ENCODE results near the gene PTPN1.
"Not testable (repeated sequence)": the region's sequence is repeated elsewhere in the genome, so short reads cannot be mapped to it uniquely, and the experiment has no call there.

The PTPN1 gene

GRCh38 chr20:50557549-50558134 is 47.5 kb downstream of the PTPN1 start:
- no peak for DNase-seq (ENCODE audit: low read depth)

GRCh38 chr20:50558483-50558925 is 48.3 kb downstream of the PTPN1 start:
- no peak for DNase-seq (ENCODE audit: low read depth)

- no peak for DNase-seq (ENCODE audit: low read depth)
Measured at GRCh38 chr20:50559149-50559548, 49.0 kb downstream of the PTPN1 start.

GRCh38 chr20:50559856-50560638 is 49.9 kb downstream of the PTPN1 start:
- no peak for DNase-seq (ENCODE audit: low read depth)

- DNase-seq (ENCODE audit: low read depth), result no peak
Measured at GRCh38 chr20:50560867-50561266, 50.7 kb downstream of the PTPN1 start.

- DNase-seq (ENCODE audit: low read depth), result peak; percentile 38
Measured at GRCh38 chr20:50561379-50562078, 51.3 kb downstream of the PTPN1 start.

- no peak for DNase-seq (ENCODE audit: low read depth)
Measured at GRCh38 chr20:50562262-50562701, 52.1 kb downstream of the PTPN1 start.

- DNase-seq (ENCODE audit: low read depth), result no peak
Measured at GRCh38 chr20:50563133-50563944, 53.2 kb downstream of the PTPN1 start.

GRCh38 chr20:50565383-50565782 is 55.2 kb downstream of the PTPN1 start:
- DNase-seq (ENCODE audit: low read depth), result no peak

GRCh38 chr20:50565871-50566270 is 55.7 kb downstream of the PTPN1 start:
- DNase-seq (ENCODE audit: low read depth), result no peak

GRCh38 chr20:50567860-50568548 is 57.8 kb downstream of the PTPN1 start:
- DNase-seq (ENCODE audit: low read depth), result no peak

GRCh38 chr20:50568549-50568942 is 58.4 kb downstream of the PTPN1 start:
- DNase-seq (ENCODE audit: low read depth), result no peak

GRCh38 chr20:50569487-50569863 is 59.3 kb downstream of the PTPN1 start:
- not testable (repeated sequence) for DNase-seq (ENCODE audit: low read depth)

GRCh38 chr20:50569864-50570836 is 60.0 kb downstream of the PTPN1 start:
- no peak for DNase-seq (ENCODE audit: low read depth)

GRCh38 chr20:50571466-50571865 is 61.3 kb downstream of the PTPN1 start:
- DNase-seq (ENCODE audit: low read depth), result no peak

- DNase-seq (ENCODE audit: low read depth), result no peak
Measured at GRCh38 chr20:50572938-50573777, 63.0 kb downstream of the PTPN1 start.

- no peak for DNase-seq (ENCODE audit: low read depth)
Measured at GRCh38 chr20:50574108-50574507, 63.9 kb downstream of the PTPN1 start.

GRCh38 chr20:50574586-50574985 is 64.4 kb downstream of the PTPN1 start:
- no peak for DNase-seq (ENCODE audit: low read depth)
